ENCODE measurements around the gene HLA-DQB1. TPM values are rescaled to one million over a fixed set of nuclear protein-coding genes. Genes with fewer than 3 reads are reported as not detected.

The HLA-DQB1 gene
- total RNA-seq, 1 experiment from 2014 or later, result 2.1 TPM

DNA sequence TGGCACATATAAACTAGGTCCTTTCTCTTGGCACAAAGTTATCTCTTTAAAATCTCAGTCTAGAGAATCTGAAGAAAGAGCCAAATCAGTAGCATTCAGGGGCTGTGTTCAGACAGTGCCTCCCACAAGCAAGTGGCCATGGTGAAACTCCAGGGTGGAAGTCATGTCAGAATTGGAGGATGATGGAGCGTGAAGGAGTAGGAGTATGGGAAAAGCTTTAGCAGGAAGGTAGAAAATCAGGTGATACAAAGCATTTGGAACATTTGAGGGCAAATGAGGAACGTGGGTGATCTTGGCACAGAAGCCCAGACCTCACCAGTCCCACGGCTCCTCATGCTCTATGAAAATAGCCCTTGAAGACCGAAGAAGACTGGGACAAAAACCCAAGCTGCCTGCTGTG is 2.8 kb upstream of the HLA-DQB1 start:
- ChIA-PET POLR2A (no interaction called here), CTCF (no interaction called here)

More for the DNA sequence above, 2.8 kb upstream of the HLA-DQB1 start:
- no peaks in the 10 kb centered on the region for H3K9me2 ChIP-seq (ENCODE audit: insufficient read depth)
- no peaks in the 10 kb centered on the region for H3K9me3 ChIP-seq (ENCODE audit: control insufficient read depth in 1 of 2, insufficient read depth in 1 of 2, low read depth in 1 of 2, low read length in 2 of 2)
- H3K4me1 ChIP-seq (ENCODE audit: control insufficient read depth in 1 of 2, insufficient read depth in 2 of 2, low read length in 2 of 2), result no peaks in the 10 kb centered on the region
- no peak overlapping the region for H3K4me3 ChIP-seq (replicated peaks in 1 of 2; ENCODE audit: low read depth in 1 of 2, low read length in 2 of 2)
- RAD21 ChIA-PET (ENCODE audit: low non-redundant PET in 1 of 2, low total read pairs in 2 of 2, uncharacterized antibody in 2 of 2, unreplicated experiment in 2 of 2), result no interaction called here
- intact Hi-C loops (cut with micrococcal nuclease), result no loop called here
- H3K36me3 ChIP-seq (ENCODE audit: control insufficient read depth in 1 of 2, insufficient read depth in 2 of 2, low read length in 2 of 2), result no peaks in the 10 kb centered on the region
- no peaks in the 10 kb centered on the region for H3K79me2 ChIP-seq (ENCODE audit: insufficient read depth, low read length)
- DNase-seq (ENCODE audit: low read depth, low spot score) (no peak), ATAC-seq (no peak)
- no peaks in the 10 kb centered on the region for H3K27me3 ChIP-seq (ENCODE audit: insufficient read depth, low read length)
- no peak overlapping the region for H3K27ac ChIP-seq (ENCODE audit: low read depth, low read length)
- no peak overlapping the region for H2AFZ ChIP-seq (ENCODE audit: low read depth, low read length, poor library complexity, severe bottlenecking)
- H4K20me1 ChIP-seq (ENCODE audit: insufficient read depth), result no peaks in the 10 kb centered on the region
- H3K9ac ChIP-seq (ENCODE audit: low read length), result no peak overlapping the region
- BruUV-seq (replicated peaks), result no TSS peak
- TF ChIP-seq EGR1 (IDR thresholded peaks at IDR 0.05; ENCODE audit: low read depth) (no peak), ELF1 (IDR thresholded peaks at IDR 0.05; ENCODE audit: borderline replicate concordance, low read depth) (no peak), POLR2A (IDR thresholded peaks at IDR 0.05; ENCODE audit: borderline replicate concordance, extremely low read depth, insufficient read depth, insufficient read length) (no peak), YY1 (IDR thresholded peaks at IDR 0.05; ENCODE audit: extremely low read depth, insufficient replicate concordance, low read depth, low read length) (no peak), EZH2phosphoT487 (IDR thresholded peaks at IDR 0.05; ENCODE audit: borderline replicate concordance) (no peak), CBX3 (IDR thresholded peaks at IDR 0.05; ENCODE audit: low read depth) (no peak), ZNF274 (IDR thresholded peaks at IDR 0.05; ENCODE audit: low read depth, low read length) (no peak), TCF7L2 (IDR thresholded peaks at IDR 0.05; ENCODE audit: borderline replicate concordance, extremely low read depth, insufficient read depth, insufficient read length) (no peak), ZFX (IDR thresholded peaks at IDR 0.05) (no peak)
- TF ChIP-seq, protein P1, sequence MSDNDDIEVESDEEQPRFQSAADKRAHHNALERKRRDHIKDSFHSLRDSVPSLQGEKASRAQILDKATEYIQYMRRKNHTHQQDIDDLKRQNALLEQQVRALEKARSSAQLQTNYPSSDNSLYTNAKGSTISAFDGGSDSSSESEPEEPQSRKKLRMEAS (IDR thresholded peaks at IDR 0.05), result no peak
- TF ChIP-seq, protein P2, sequence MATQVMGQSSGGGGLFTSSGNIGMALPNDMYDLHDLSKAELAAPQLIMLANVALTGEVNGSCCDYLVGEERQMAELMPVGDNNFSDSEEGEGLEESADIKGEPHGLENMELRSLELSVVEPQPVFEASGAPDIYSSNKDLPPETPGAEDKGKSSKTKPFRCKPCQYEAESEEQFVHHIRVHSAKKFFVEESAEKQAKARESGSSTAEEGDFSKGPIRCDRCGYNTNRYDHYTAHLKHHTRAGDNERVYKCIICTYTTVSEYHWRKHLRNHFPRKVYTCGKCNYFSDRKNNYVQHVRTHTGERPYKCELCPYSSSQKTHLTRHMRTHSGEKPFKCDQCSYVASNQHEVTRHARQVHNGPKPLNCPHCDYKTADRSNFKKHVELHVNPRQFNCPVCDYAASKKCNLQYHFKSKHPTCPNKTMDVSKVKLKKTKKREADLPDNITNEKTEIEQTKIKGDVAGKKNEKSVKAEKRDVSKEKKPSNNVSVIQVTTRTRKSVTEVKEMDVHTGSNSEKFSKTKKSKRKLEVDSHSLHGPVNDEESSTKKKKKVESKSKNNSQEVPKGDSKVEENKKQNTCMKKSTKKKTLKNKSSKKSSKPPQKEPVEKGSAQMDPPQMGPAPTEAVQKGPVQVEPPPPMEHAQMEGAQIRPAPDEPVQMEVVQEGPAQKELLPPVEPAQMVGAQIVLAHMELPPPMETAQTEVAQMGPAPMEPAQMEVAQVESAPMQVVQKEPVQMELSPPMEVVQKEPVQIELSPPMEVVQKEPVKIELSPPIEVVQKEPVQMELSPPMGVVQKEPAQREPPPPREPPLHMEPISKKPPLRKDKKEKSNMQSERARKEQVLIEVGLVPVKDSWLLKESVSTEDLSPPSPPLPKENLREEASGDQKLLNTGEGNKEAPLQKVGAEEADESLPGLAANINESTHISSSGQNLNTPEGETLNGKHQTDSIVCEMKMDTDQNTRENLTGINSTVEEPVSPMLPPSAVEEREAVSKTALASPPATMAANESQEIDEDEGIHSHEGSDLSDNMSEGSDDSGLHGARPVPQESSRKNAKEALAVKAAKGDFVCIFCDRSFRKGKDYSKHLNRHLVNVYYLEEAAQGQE (IDR thresholded peaks at IDR 0.05; ENCODE audit: low read depth), result no peak
- TF ChIP-seq, protein P3, sequence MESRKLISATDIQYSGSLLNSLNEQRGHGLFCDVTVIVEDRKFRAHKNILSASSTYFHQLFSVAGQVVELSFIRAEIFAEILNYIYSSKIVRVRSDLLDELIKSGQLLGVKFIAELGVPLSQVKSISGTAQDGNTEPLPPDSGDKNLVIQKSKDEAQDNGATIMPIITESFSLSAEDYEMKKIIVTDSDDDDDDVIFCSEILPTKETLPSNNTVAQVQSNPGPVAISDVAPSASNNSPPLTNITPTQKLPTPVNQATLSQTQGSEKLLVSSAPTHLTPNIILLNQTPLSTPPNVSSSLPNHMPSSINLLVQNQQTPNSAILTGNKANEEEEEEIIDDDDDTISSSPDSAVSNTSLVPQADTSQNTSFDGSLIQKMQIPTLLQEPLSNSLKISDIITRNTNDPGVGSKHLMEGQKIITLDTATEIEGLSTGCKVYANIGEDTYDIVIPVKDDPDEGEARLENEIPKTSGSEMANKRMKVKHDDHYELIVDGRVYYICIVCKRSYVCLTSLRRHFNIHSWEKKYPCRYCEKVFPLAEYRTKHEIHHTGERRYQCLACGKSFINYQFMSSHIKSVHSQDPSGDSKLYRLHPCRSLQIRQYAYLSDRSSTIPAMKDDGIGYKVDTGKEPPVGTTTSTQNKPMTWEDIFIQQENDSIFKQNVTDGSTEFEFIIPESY (IDR thresholded peaks at IDR 0.05; ENCODE audit: extremely low read depth, insufficient replicate concordance, low read length), result no peak
- TF ChIP-seq, protein P4, sequence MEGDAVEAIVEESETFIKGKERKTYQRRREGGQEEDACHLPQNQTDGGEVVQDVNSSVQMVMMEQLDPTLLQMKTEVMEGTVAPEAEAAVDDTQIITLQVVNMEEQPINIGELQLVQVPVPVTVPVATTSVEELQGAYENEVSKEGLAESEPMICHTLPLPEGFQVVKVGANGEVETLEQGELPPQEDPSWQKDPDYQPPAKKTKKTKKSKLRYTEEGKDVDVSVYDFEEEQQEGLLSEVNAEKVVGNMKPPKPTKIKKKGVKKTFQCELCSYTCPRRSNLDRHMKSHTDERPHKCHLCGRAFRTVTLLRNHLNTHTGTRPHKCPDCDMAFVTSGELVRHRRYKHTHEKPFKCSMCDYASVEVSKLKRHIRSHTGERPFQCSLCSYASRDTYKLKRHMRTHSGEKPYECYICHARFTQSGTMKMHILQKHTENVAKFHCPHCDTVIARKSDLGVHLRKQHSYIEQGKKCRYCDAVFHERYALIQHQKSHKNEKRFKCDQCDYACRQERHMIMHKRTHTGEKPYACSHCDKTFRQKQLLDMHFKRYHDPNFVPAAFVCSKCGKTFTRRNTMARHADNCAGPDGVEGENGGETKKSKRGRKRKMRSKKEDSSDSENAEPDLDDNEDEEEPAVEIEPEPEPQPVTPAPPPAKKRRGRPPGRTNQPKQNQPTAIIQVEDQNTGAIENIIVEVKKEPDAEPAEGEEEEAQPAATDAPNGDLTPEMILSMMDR (IDR thresholded peaks at IDR 0.05 in 2 of 3, conservative IDR thresholded peaks at IDR 0.05 in 1 of 3; ENCODE audit: borderline replicate concordance in 1 of 3, insufficient read depth in 1 of 3, low read depth in 2 of 3, low read length in 2 of 3), result no peak
- H3K4me2 ChIP-seq (ENCODE audit: low read length), result no peak overlapping the region

Measured in HCT116 (cell line).